Ishikawa (cell line): ENCODE results near the gene METTL22.

ENCODE experiments used
- CEBPB ChIP-seq: IDR thresholded peaks from 2 replicates; pipeline ENCODE4 v1.6.1; 2012
- CREB1 ChIP-seq: IDR thresholded peaks from 2 replicates; pipeline ENCODE4 v1.6.1; 2012; ENCODE audit warnings: low read depth
- EGR1 ChIP-seq: IDR thresholded peaks from 2 replicates; pipeline ENCODE4 v1.6.1; 2012
- EP300 ChIP-seq: IDR thresholded peaks from 2 replicates; pipeline ENCODE4 v1.6.1; 2012; ENCODE audit warnings: borderline replicate concordance
- NFIC ChIP-seq: IDR thresholded peaks from 2 replicates; pipeline ENCODE4 v1.6.1; 2012
- RAD21 ChIP-seq: IDR thresholded peaks from 2 replicates; pipeline ENCODE4 v1.6.1; 2012; ENCODE audit warnings: low read depth
- TAF1 ChIP-seq: IDR thresholded peaks from 2 replicates; pipeline ENCODE4 v1.6.1; 2012; ENCODE audit warnings: low read depth, mild to moderate bottlenecking
- TCF12 ChIP-seq: IDR thresholded peaks from 2 replicates; pipeline ENCODE4 v1.6.1; 2012; ENCODE audit warnings: low read depth
- YY1 ChIP-seq: IDR thresholded peaks from 2 replicates; pipeline ENCODE4 v1.6.1; 2012; ENCODE audit warnings: low read depth
- ZBTB7A ChIP-seq: IDR thresholded peaks from 2 replicates; pipeline ENCODE4 v1.6.1; 2012; ENCODE audit warnings: low read depth
- TF ChIP-seq, protein P1 (sequence below): IDR thresholded peaks from 2 replicates; pipeline ENCODE4 v1.6.1; 2012
- TF ChIP-seq, protein P2 (sequence below): IDR thresholded peaks from 2 replicates; pipeline ENCODE4 v1.6.1; 2012; ENCODE audit warnings: low read depth, mild to moderate bottlenecking

DNA sequence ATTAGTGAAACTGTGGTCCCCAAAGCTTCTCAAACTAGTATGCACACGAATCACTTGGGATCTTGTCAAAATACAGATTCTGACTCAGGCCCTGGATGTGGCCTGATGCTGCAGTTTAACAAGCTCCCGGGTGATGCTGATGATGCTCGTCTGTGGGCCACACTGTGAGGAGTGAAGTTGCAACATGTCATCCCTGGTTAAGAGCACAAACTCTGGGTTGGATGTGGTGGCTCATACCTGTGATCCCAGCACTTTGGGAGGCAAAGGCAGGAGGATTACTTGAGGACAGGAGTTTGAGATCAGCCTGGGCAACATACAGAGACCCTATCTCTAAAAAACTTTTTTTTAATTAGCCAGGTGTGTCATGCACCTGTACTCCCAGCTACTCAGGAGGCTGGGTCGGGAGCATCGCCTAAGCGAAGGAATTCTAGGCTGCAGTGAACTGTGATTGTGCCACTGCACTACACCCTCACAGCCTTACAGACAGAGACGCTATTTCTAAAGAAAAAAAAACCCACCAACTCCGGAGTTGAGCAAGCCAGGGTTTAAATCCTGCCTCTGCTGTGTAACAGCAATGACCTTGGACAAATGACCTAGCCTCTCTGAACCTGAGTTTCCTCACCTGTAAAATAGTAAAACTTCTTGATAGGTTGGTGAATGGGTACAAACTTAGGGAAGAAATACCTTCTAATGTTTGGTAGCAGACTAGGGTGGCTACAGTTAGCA is 28.5 kb downstream of the METTL22 start:
- TF ChIP-seq TAF1: no peak
- no peak for TF ChIP-seq NFIC
- TF ChIP-seq, protein P1, sequence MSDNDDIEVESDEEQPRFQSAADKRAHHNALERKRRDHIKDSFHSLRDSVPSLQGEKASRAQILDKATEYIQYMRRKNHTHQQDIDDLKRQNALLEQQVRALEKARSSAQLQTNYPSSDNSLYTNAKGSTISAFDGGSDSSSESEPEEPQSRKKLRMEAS: no peak
- TF ChIP-seq, protein P2, sequence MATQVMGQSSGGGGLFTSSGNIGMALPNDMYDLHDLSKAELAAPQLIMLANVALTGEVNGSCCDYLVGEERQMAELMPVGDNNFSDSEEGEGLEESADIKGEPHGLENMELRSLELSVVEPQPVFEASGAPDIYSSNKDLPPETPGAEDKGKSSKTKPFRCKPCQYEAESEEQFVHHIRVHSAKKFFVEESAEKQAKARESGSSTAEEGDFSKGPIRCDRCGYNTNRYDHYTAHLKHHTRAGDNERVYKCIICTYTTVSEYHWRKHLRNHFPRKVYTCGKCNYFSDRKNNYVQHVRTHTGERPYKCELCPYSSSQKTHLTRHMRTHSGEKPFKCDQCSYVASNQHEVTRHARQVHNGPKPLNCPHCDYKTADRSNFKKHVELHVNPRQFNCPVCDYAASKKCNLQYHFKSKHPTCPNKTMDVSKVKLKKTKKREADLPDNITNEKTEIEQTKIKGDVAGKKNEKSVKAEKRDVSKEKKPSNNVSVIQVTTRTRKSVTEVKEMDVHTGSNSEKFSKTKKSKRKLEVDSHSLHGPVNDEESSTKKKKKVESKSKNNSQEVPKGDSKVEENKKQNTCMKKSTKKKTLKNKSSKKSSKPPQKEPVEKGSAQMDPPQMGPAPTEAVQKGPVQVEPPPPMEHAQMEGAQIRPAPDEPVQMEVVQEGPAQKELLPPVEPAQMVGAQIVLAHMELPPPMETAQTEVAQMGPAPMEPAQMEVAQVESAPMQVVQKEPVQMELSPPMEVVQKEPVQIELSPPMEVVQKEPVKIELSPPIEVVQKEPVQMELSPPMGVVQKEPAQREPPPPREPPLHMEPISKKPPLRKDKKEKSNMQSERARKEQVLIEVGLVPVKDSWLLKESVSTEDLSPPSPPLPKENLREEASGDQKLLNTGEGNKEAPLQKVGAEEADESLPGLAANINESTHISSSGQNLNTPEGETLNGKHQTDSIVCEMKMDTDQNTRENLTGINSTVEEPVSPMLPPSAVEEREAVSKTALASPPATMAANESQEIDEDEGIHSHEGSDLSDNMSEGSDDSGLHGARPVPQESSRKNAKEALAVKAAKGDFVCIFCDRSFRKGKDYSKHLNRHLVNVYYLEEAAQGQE: no peak
- no peak for TF ChIP-seq EGR1
- TF ChIP-seq RAD21: no peak
- no peak for TF ChIP-seq YY1
- no peak for TF ChIP-seq TCF12
- no peak for TF ChIP-seq EP300
- TF ChIP-seq CEBPB: no peak
- no peak for TF ChIP-seq CREB1
- TF ChIP-seq ZBTB7A: no peak
